H1 (cell line): ENCODE results near the gene NOBOX. TPM values are rescaled to one million over a fixed set of nuclear protein-coding genes. Genes with fewer than 3 reads are reported as not detected.

Experiments used
- CTCF ChIA-PET: fragments of 300-600 bp; sonication (Branson Sonifier 250); formaldehyde crosslinking; loops from one replicate; lab custom pipeline; 2021; ENCODE audit not compliant: partially characterized antibody; lab: Charles Lee
- POLR2A ChIA-PET: fragments of 300-600 bp; sonication (Branson Sonifier 250); formaldehyde crosslinking; loops from one replicate; lab custom pipeline; 2021; ENCODE audit warnings: inconsistent platforms; ENCODE audit not compliant: partially characterized antibody; lab: Charles Lee
- DNase-seq, 2 experiments: peaks; one replicate each; pipeline versions ENCODE4 v3.0.0 to v3.0.0-alpha.2; 2010 to 2022; ENCODE audit warnings: low spot score in 2 of 2, low read depth in 1 of 2, mixed read lengths in 1 of 2
- FAIRE-seq: peaks from 2 replicates; lab custom pipeline; 2011; peaks lifted over from hg19 to GRCh38; lab: Jason Lieb, UNC
- H2AFZ ChIP-seq: 2 replicates; pipeline ENCODE4 v1.8.1; 2012; ENCODE audit warnings: low read length, inconsistent platforms
- H2AK5ac ChIP-seq: 2 replicates; pipeline ENCODE4 v1.6.1; 2013; ENCODE audit warnings: low read depth, low read length
- H2BK120ac ChIP-seq: replicated peaks from 2 replicates; pipeline ENCODE3; 2013; ENCODE audit warnings: low read depth, low read length, inconsistent platforms
- H2BK12ac ChIP-seq: 2 replicates; pipeline ENCODE4 v1.6.1; 2013; ENCODE audit warnings: low read depth, low read length
- H2BK15ac ChIP-seq: 2 replicates; pipeline ENCODE4 v1.6.1; 2013; ENCODE audit warnings: low read length
- H2BK20ac ChIP-seq: 2 replicates; pipeline ENCODE4 v1.6.1; 2013; ENCODE audit warnings: low read length
- H2BK5ac ChIP-seq: 2 replicates; pipeline ENCODE4 v1.6.1; 2013; ENCODE audit warnings: low read depth, low read length
- H3K14ac ChIP-seq: 2 replicates; pipeline ENCODE4 v1.6.1; 2013; ENCODE audit warnings: inconsistent platforms; ENCODE audit not compliant: insufficient read length
- H3K18ac ChIP-seq: 2 replicates; pipeline ENCODE4 v1.6.1; 2013; ENCODE audit warnings: low read length; ENCODE audit errors: extremely low read depth
- H3K23ac ChIP-seq: 2 replicates; pipeline ENCODE4 v1.6.1; 2013; ENCODE audit warnings: inconsistent platforms; ENCODE audit not compliant: insufficient read length
- H3K23me2 ChIP-seq: 2 replicates; pipeline ENCODE4 v1.6.1; 2013; ENCODE audit warnings: low read depth, low read length
- H3K27ac ChIP-seq: 2 replicates; pipeline ENCODE4 v1.6.1; 2011; ENCODE audit warnings: low read depth, low read length, inconsistent platforms
- H3K27me3 ChIP-seq, 4 experiments: replicated peaks in 1 of 4; 1 replicate in 1 of 4; 2 replicates in 3 of 4; pipeline versions ENCODE4 v1.6.1 to v1.8.1; 2011 to 2013; ENCODE audit warnings: low read length in 3 of 4, mild to moderate bottlenecking in 3 of 4, inconsistent platforms in 2 of 4, mixed read lengths in 2 of 4, moderate library complexity in 1 of 4; ENCODE audit not compliant: control insufficient read depth in 3 of 4, insufficient read depth in 3 of 4; ENCODE audit errors: extremely low read depth in 1 of 4
- H3K36me3 ChIP-seq, 4 experiments: 2 replicates each; pipeline versions ENCODE4 v1.6.1 to v1.8.1; 2011 to 2013; ENCODE audit warnings: mild to moderate bottlenecking in 4 of 4, low read length in 3 of 4, moderate library complexity in 2 of 4, control low read depth in 1 of 4, inconsistent platforms in 1 of 4; ENCODE audit not compliant: insufficient read depth in 4 of 4, control insufficient read depth in 2 of 4
- H3K4ac ChIP-seq: replicated peaks from 2 replicates; pipeline ENCODE3; 2013; ENCODE audit warnings: low read length, low read depth, mixed read lengths, inconsistent platforms; ENCODE audit not compliant: insufficient read length
- H3K4me1 ChIP-seq, 4 experiments: replicated peaks in 1 of 4; 1 replicate in 1 of 4; 2 replicates in 3 of 4; pipeline versions ENCODE4 v1.6.1 to v1.8.1; 2011 to 2013; ENCODE audit warnings: low read length in 3 of 4, inconsistent platforms in 2 of 4, mixed read lengths in 1 of 4; ENCODE audit not compliant: insufficient read depth in 4 of 4, control insufficient read depth in 3 of 4
- H3K4me2 ChIP-seq, 2 experiments: 2 replicates each; pipeline versions ENCODE4 v1.6.1 to v1.8.1; 2011 to 2013; ENCODE audit warnings: low read depth in 2 of 2, low read length in 2 of 2, control low read depth in 1 of 2, inconsistent platforms in 1 of 2, mild to moderate bottlenecking in 1 of 2; ENCODE audit not compliant: insufficient read depth in 1 of 2
- H3K4me3 ChIP-seq, 4 experiments: fragments of 200-600, 300-600 bp in 1 of 4; sonication (generic), shearing (Covaris generic), sonication (Bioruptor Twin) in 1 of 4; 2 replicates each; pipeline versions ENCODE4 v1.5.1 to v1.8.1; 2011 to 2016; ENCODE audit warnings: low read length in 4 of 4, low read depth in 3 of 4, control low read depth in 2 of 4, inconsistent platforms in 2 of 4, mild to moderate bottlenecking in 2 of 4, mixed read lengths in 1 of 4, moderate library complexity in 1 of 4; ENCODE audit not compliant: insufficient read depth in 2 of 4; ENCODE audit errors: extremely low read depth in 1 of 4
- H3K56ac ChIP-seq: replicated peaks from 2 replicates; pipeline ENCODE3; 2013; ENCODE audit warnings: low read depth, mild to moderate bottlenecking, mixed read lengths, low read length, inconsistent platforms; ENCODE audit not compliant: insufficient read length
- H3K79me1 ChIP-seq: 2 replicates; pipeline ENCODE4 v1.6.1; 2013; ENCODE audit warnings: low read depth, low read length, control low read depth
- H3K79me2 ChIP-seq, 2 experiments: 2 replicates each; pipeline versions ENCODE4 v1.6.1 to v1.8.1; 2012 to 2013; ENCODE audit warnings: low read length in 2 of 2, mild to moderate bottlenecking in 2 of 2, inconsistent platforms in 1 of 2; ENCODE audit not compliant: insufficient read depth in 2 of 2, control insufficient read depth in 1 of 2
- H3K9ac ChIP-seq, 4 experiments: replicated peaks in 1 of 4; 1 replicate in 1 of 4; 2 replicates in 3 of 4; pipeline versions ENCODE4 v1.6.1 to v1.8.1; 2011 to 2013; ENCODE audit warnings: low read depth in 3 of 4, low read length in 3 of 4, control low read depth in 2 of 4, mild to moderate bottlenecking in 2 of 4, moderate library complexity in 2 of 4, inconsistent platforms in 1 of 4; ENCODE audit errors: extremely low read depth in 1 of 4
- H3K9me3 ChIP-seq, 2 experiments: 2 replicates each; pipeline versions ENCODE4 v1.6.1 to v1.8.1; 2012 to 2013; ENCODE audit warnings: mild to moderate bottlenecking in 2 of 2, moderate library complexity in 2 of 2, control low read depth in 1 of 2, inconsistent platforms in 1 of 2, low read depth in 1 of 2, low read length in 1 of 2, mixed read lengths in 1 of 2; ENCODE audit not compliant: insufficient read depth in 2 of 2
- H4K20me1 ChIP-seq, 2 experiments: replicated peaks in 1 of 2; 2 replicates each; pipeline versions ENCODE3 to v1.8.1; 2011 to 2013; ENCODE audit warnings: inconsistent platforms in 2 of 2, low read length in 2 of 2, mild to moderate bottlenecking in 1 of 2; ENCODE audit not compliant: insufficient read depth in 2 of 2, control insufficient read depth in 1 of 2
- H4K5ac ChIP-seq: 2 replicates; pipeline ENCODE4 v1.6.1; 2013; ENCODE audit warnings: low read length, low read depth, mixed read lengths, inconsistent platforms; ENCODE audit not compliant: insufficient read length
- H4K8ac ChIP-seq: 2 replicates; pipeline ENCODE4 v1.8.0; 2013; ENCODE audit warnings: mild to moderate bottlenecking, moderate library complexity, low read length, inconsistent platforms; ENCODE audit not compliant: insufficient read depth; ENCODE audit errors: extremely low read depth
- H4K91ac ChIP-seq: replicated peaks from 2 replicates; pipeline ENCODE3; 2013; ENCODE audit warnings: low read length, mixed read lengths, inconsistent platforms; ENCODE audit not compliant: insufficient read length
- BRCA1 ChIP-seq: IDR thresholded peaks from 2 replicates; pipeline ENCODE4 v1.6.1; 2012; ENCODE audit warnings: low read depth, low read length, improper control_type of control experiment
- CBX5 ChIP-seq: fragments of 300-800, 300-1000 bp; sonication (generic); IDR thresholded peaks from 2 replicates; pipeline ENCODE4 v1.7.1; 2016; ENCODE audit warnings: antibody characterized with exemption, low read length, low read depth
- CREB1 ChIP-seq: IDR thresholded peaks from 2 replicates; pipeline ENCODE4 v1.6.1; 2012; ENCODE audit warnings: inconsistent platforms
- EZH2 ChIP-seq: fragments of 200-600 bp; sonication (generic); IDR thresholded peaks from 2 replicates; pipeline ENCODE4 v1.7.1; 2012; ENCODE audit warnings: low read depth, mild to moderate bottlenecking, moderate library complexity, low read length, inconsistent platforms; ENCODE audit not compliant: severe bottlenecking
- KDM1A ChIP-seq: fragments of 200-600, 300-600 bp; sonication (generic); IDR thresholded peaks from 2 replicates; pipeline ENCODE4 v1.7.1; 2016; ENCODE audit warnings: mild to moderate bottlenecking, low read length, borderline replicate concordance
- KDM4A ChIP-seq: IDR thresholded peaks from one replicate; pipeline ENCODE4 v1.7.1; 2012; ENCODE audit warnings: low read depth, mild to moderate bottlenecking, moderate library complexity, low read length, inconsistent platforms; ENCODE audit not compliant: severe bottlenecking
- MAX ChIP-seq: IDR thresholded peaks from 2 replicates; pipeline ENCODE4 v1.6.1; 2012; ENCODE audit warnings: inconsistent platforms
- NANOG ChIP-seq: IDR thresholded peaks from 2 replicates; pipeline ENCODE4 v1.6.1; 2011; ENCODE audit warnings: low read length, low read depth, mild to moderate bottlenecking, inconsistent platforms; ENCODE audit not compliant: insufficient read depth, poor library complexity, severe bottlenecking
- POU5F1 ChIP-seq: IDR thresholded peaks from 2 replicates; pipeline ENCODE4 v1.6.1; 2011; ENCODE audit warnings: low read depth, mild to moderate bottlenecking, low read length, moderate library complexity
- RNF2 ChIP-seq: fragments of 200-900, 300-1000 bp; sonication (generic); IDR thresholded peaks from 2 replicates; pipeline ENCODE4 v1.7.1; 2016; ENCODE audit warnings: borderline replicate concordance, low read depth, mild to moderate bottlenecking, antibody characterized with exemption, low read length; ENCODE audit not compliant: poor library complexity, severe bottlenecking; ENCODE audit errors: missing control alignments
- SAP30 ChIP-seq: fragments of 300-600 bp; sonication (generic); IDR thresholded peaks from 2 replicates; pipeline ENCODE4 v1.7.1; 2012; ENCODE audit warnings: low read length, moderate library complexity, mild to moderate bottlenecking, inconsistent platforms; ENCODE audit not compliant: insufficient read depth, insufficient replicate concordance
- SIX5 ChIP-seq: IDR thresholded peaks from 2 replicates; pipeline ENCODE4 v1.6.1; 2011; ENCODE audit warnings: mild to moderate bottlenecking, low read depth, low read length
- SP1 ChIP-seq: IDR thresholded peaks from 2 replicates; pipeline ENCODE4 v1.6.1; 2011; ENCODE audit warnings: low read depth, low read length
- SP2 ChIP-seq: IDR thresholded peaks from 2 replicates; pipeline ENCODE4 v1.6.1; 2012; ENCODE audit warnings: mild to moderate bottlenecking, low read length, inconsistent platforms
- SRF ChIP-seq: IDR thresholded peaks from 2 replicates; pipeline ENCODE4 v1.6.1; 2011; ENCODE audit warnings: mild to moderate bottlenecking, low read depth, low read length, moderate library complexity
- WGBS, 2 experiments: shearing (Covaris generic) in 1 of 2; methylation state at CpG; one replicate each; pipeline versions ENCODE4 v1.1.6 to v1.1.7; 2013 to 2015; ENCODE audit warnings: low lambda C conversion rate in 2 of 2, mixed read lengths in 2 of 2, inconsistent platforms in 1 of 2, low coverage in 1 of 2, missing lambda C conversion rate in 1 of 2; ENCODE audit not compliant: insufficient replicate concordance in 2 of 2, insufficient coverage in 1 of 2, insufficient read length in 1 of 2; ENCODE audit errors: extremely low coverage in 1 of 2, missing lambda C conversion rate in 1 of 2; 5-methylcytosine and 5-hydroxymethylcytosine counted together
- polyA plus RNA-seq, 7 experiments: library from polyadenylated mRNA; depleted of rRNA in 3 of 7; stranded (reverse) in 5 of 7; unstranded in 2 of 7; fragments of >200 nt in 5 of 7; fragments of 200-250 nt in 2 of 7; gene quantifications; 1 replicate in 5 of 7; 2 replicates in 1 of 7; 4 replicates in 1 of 7; pipeline versions ENCODE4 v1.2.1 to v1.2.3, GENCODE V29; 2011 to 2013; ENCODE audit warnings: missing spikeins in 2 of 7, mixed read lengths in 2 of 7
- total RNA-seq: library from RNA; stranded (reverse); fragmentation: NEBNext Ultra II Directional; extraction: Animal tissue kit (Norgen Biotek cat#: 25700); gene quantifications from 2 replicates; pipeline ENCODE4 v1.2.1, GENCODE V29; 2021

Gene NOBOX
- total and polyA plus RNA-seq, 2 of the 8 experiments (the other 6 are each of a cell fraction or from before 2014, with no cell fraction given): not detected

GRCh38 chr7:144398911-144399310 is 4.6 kb downstream of the NOBOX start:
- DNase-seq: peak in 1 of 2 experiments; percentile 16
- Histone ChIP-seq H3K4me3 (no peak overlapping the region), H2BK120ac (no peak overlapping the region), H4K91ac (no peak overlapping the region), H3K56ac (no peak overlapping the region), H3K4ac (no peak overlapping the region), H3K9me3 (no peaks in the 10 kb centered on the region), H2BK15ac (no peak overlapping the region), H3K27ac (no peak overlapping the region), H2AFZ (no peak overlapping the region), H3K27me3 (no peaks in the 10 kb centered on the region), H2BK20ac (no peak overlapping the region), H2BK12ac (no peak overlapping the region), H3K9ac (no peak overlapping the region), H3K23ac (no peak overlapping the region), H3K36me3 (no peaks in the 10 kb centered on the region), H4K20me1 (no peaks in the 10 kb centered on the region), H3K18ac (no peak overlapping the region), H3K14ac (no peak overlapping the region), H4K8ac (no peak overlapping the region), H3K4me2 (no peak overlapping the region), H3K79me2 (no peaks in the 10 kb centered on the region), H2AK5ac (no peak overlapping the region), H4K5ac (no peak overlapping the region), H3K79me1 (no peaks in the 10 kb centered on the region), H2BK5ac (no peak overlapping the region), H3K23me2 (no peaks in the 10 kb centered on the region), H3K4me1 (no peaks in the 10 kb centered on the region)
- ChIA-PET POLR2A (no interaction called here), CTCF (interaction anchor here (1.0 to 2.0 kb wide), 5 partner anchors 10 to 157 kb away, joined by 3 to 10 read pairs (median 5); no protein-coding TSS in a partner anchor)
- WGBS, 2 experiments: 77% methylated on average over 4 of the region's 6 CpGs; no CpG with 5 or more reads in 1 of the 2 experiments
- FAIRE-seq: no peak
- TF ChIP-seq POU5F1: no peak
- no peak for TF ChIP-seq SP2
- TF ChIP-seq SAP30: no peak
- no peak for TF ChIP-seq SP1
- no peak for TF ChIP-seq BRCA1
- TF ChIP-seq RNF2: no peak
- TF ChIP-seq NANOG: no peak
- no peak for TF ChIP-seq EZH2
- TF ChIP-seq CBX5: no peak
- TF ChIP-seq MAX: no peak
- TF ChIP-seq KDM4A: no peak
- TF ChIP-seq SRF: no peak
- no peak for TF ChIP-seq KDM1A
- TF ChIP-seq SIX5: no peak
- no peak for TF ChIP-seq CREB1
